ENCODE measurements around the gene NAT9.

NAT9 gene

DNA sequence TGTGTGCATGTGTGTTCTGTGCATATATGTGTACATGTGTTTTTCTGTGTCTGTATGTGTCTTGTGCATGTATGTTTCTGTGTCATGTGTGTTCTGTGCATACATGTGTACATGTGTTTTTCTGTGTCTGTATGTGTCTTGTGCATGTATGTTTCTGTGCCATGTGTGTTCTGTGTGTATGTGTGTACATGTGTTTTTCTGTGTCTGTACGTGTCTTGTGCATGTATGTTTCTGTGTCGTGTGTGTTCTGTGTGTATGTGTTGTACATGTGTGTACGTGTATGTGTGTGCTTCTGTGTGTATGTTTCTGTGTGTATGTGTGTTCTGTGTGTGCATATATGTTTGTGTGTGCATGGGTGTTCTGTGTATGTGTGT, 47.5 kb downstream of the NAT9 start:
- DNase-seq (ENCODE audit: low spot score), result no peak

DNA sequence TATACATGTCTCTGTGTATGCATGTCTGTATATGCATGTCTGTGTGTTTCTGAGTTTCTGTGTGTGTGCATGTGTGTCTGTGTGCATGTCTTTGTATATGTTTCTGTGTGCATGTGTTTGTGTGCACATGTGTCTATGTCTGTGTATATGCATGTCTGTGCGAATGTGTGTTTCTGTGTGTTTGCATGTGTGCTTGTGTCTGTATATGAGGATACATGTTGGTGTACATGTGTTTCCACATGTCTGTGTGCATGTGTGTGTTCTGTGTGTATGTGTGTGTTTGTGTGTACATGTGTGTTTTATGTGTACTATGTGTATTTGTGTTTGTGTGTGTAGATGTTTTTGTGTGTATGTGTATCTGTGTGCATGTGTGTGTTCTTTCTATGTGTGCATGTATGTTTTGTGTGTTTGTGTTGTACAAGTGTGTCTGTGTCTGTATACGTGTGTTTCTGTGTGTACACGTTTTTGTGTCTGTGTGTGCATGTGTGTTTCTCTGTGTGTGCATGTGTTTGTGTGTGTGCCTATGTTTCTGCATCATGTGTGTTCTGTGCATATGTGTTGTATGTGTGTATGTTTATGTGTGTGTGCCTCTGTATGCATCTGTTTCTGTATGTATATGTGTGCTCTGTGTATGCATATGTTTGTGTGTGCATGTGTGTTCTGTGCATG, 48.0 kb downstream of the NAT9 start:
- DNase-seq (ENCODE audit: low spot score), result no peak

DNA sequence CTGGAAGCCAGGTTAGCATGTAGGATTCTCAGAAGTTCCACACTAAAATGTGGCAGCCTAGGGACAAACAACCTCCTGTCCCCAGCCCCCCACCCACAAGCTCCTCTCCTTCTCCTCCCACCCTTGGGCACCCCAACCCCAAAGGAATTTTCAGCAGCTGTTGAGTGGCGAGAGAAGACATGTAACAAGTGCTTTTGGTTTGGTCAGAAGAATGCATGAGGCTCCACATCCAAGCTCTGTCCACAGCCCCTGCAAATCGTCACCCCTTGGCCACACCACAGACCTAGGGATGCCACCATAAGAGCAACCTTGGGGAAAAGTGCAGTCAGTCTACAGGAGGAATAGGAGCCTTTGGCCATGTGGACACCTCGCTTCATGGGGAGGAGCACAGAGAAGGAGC, 51.0 kb downstream of the NAT9 start:
- DNase-seq (ENCODE audit: low spot score), result no peak

DNA sequence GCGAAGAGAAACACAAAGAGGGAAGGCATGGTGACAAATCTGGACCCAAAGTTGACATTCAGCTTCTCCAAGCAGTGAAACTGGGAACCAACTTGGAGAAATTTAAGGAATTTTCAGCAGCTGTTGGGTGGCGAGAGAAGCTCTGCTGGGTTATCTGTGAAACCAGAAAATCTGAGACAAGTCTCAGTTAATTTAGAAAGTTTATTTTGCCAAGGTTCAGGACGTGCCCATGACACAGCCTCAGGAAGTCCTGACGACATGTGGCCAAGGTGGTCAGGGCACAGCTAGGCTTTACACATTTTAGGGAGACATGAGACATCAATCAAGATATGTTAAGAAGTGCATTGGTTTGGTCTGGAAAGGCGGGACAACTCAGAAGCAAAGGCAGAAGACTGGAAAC, 52.3 kb downstream of the NAT9 start:
- DNase-seq (ENCODE audit: low spot score), result no peak

DNA sequence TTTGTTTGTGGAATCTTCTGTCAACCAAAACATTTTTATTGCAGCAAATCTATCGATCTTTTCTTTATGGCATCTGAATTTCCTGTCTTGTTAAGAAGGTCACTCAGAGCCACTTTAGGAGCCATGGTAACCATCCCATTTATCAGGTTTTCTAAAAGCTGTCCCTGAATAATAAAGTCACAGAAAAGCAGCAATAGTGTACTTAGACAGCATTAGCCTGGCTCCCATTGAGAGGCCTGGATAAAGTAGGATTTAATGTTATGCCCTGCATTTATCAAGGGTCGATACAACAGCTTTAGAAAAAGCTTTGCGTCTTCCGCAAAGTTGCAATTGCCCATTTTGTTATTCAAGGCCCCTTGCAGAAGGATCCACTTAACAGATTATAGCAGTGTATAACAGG, 53.4 kb downstream of the NAT9 start:
- no peak for DNase-seq (ENCODE audit: low spot score)
